HG03439 (cell line): ENCODE results near the gene ITPR1.

Source experiments
- ATAC-seq: cut with Tn5 transposase; IDR thresholded peaks from one replicate; pipeline ENCODE4 v1.9.1; 2021; ENCODE audit warnings: mild to moderate bottlenecking, moderate library complexity; ENCODE audit not compliant: unreplicated experiment

Gene ITPR1

GRCh38 chr3:4633078-4634004 lies 140.2 kb downstream of the ITPR1 start:
- peak; percentile 71 for ATAC-seq

DNA sequence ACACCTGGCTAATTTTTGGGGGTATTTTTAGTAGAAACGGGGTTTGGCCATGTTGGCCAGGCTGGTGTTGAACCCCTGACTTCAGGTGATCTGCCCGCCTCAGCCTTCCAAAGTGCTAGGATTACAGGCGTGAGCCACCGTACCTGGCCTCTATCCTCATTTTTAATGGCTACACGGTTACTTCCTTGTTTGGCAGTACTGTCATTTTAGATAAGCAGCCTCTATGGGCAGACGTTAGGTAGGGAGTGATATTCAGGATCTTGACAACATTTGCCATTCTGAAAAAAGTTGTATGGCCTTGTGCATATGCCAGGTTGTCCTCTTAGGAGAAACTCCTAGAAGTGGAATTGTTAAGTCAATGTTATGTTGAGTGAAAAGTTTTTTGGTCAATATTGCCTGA lies 141.7 kb downstream of the ITPR1 start:
- no peak for ATAC-seq

- ATAC-seq: no peak
Measured at GRCh38 chr3:4637265-4637664, 144.1 kb downstream of the ITPR1 start.

DNA sequence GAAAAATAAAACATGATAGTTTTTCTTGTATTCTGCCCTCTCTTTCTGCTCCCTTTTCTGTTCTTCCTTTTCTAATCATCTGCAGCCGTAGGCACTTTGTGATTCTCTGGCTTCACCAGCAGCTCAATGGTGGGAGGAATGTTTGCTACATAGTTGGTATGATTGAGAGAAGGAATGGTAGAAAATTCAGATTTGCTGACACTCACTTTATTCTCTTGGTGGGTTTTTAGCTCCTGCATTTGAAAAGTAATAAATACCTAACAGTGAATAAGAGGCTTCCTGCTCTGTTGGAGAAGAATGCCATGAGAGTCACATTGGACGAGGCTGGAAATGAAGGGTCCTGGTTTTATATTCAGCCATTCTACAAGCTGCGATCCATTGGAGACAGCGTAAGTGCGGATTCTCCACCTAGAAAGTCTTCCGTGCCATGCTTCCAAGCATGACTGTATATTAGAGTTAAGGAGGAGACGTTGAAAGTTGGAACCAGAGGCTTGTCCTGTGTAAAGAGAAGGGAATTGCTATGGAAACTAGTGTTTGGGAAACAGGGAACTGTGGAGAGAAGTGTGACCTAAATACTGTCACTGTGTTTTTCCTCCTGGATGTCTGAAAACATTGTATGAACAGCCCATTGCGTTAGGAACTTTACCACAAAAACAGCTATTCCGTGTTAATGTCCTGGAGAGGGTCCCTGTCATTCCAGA lies 148.9 kb downstream of the ITPR1 start:
- ATAC-seq: no peak

- no peak for ATAC-seq
Measured at GRCh38 chr3:4642611-4643010, 149.5 kb downstream of the ITPR1 start.

DNA sequence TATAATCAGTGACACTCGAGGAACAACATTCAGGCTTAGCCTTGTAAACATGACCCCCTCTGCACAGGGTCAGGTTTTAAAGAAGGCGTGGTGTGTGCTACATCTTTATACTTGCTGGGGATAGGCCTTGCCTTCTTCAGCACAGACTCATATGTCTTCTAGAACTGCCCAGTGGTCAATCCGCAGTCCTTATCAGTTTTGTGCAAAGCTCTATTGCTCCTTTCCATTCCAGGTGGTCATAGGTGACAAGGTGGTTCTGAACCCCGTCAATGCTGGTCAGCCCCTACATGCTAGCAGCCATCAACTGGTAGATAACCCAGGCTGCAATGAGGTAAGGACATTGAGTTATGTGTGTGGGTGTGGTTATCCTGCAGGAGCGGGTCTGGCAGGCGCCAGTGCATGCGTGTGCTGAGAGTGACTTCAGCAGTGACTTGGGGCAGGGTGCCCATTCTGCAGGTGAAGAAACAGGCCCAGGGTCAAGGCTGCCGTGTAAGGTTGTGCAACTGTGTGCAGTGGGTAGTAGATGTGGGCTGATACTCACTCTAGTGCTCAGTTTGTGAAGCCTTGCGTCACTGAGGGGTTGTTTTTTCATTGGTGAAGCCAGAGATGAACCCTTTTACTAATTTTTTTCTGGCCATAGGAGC lies 150.9 kb downstream of the ITPR1 start:
- no peak for ATAC-seq

GRCh38 chr3:4644951-4645350 lies 151.8 kb downstream of the ITPR1 start:
- no peak for ATAC-seq

GRCh38 chr3:4645468-4645867 lies 152.3 kb downstream of the ITPR1 start:
- ATAC-seq: no peak

GRCh38 chr3:4647411-4647810 lies 154.3 kb downstream of the ITPR1 start:
- no peak for ATAC-seq

DNA sequence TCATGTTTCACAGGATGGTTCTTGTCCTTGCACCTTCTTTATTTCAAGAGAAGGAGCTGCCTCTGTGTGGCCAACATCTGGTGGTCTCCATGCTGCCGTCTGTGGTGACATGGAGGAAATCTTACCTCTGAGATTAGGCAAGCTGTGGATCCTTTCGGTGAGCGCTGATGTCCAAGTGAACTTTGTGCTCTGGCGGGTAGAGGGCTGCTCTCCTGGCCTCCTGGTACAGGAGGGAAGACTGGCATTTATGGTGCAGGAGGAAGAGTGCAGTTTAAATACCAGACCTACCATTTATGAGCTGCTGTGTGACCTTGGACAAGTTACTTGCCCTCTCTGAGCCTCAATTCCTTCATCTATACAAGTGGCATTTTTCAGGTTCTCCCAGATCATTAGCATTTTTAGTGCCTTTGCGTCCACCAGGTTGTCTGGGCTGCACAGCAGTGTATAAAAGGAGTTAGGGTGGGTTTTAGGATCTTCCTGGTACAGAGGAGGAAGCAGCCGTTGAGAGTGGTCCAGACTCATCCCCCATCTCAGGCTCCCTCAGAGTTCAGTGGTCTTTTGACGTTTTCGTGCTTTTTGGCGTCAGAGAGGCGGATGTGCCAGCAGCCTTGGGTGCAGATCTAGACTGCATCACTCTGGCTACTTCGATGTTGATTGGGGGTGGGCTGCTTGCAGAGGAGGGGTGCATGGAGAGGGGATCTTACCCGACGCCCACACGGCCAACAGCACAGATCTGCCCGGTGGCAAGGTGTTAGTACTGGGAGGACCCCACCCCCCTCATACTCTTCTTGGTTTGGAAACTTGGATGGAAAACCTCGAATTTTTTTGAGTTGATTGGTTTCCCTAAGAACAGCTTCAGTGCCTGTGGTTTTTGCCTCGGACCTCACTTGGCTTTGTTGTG lies 162.2 kb downstream of the ITPR1 start:
- ATAC-seq: no peak

- ATAC-seq: no peak
Measured at GRCh38 chr3:4656059-4656458, 162.9 kb downstream of the ITPR1 start.

- no peak for ATAC-seq
Measured at GRCh38 chr3:4656626-4657328, 163.6 kb downstream of the ITPR1 start.

DNA sequence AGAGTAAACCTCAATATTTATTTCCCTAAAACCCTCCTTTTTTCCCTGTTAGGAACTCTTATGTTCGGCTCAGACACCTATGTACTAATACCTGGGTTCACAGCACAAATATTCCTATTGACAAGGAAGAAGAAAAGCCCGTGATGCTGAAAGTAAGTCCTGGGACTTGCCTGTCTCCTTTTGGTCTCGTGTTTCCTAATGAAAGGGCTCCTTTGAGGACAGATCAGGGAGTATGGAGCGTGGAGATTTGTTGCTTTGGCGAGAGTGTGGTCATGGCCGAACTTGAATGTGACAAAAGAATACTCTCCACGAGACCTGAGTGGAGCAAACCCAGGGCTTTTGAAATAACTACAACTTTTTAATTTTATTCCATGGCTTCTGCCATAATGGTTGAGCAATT lies 167.8 kb downstream of the ITPR1 start:
- no peak for ATAC-seq

GRCh38 chr3:4664412-4664811 lies 171.3 kb downstream of the ITPR1 start:
- no peak for ATAC-seq

DNA sequence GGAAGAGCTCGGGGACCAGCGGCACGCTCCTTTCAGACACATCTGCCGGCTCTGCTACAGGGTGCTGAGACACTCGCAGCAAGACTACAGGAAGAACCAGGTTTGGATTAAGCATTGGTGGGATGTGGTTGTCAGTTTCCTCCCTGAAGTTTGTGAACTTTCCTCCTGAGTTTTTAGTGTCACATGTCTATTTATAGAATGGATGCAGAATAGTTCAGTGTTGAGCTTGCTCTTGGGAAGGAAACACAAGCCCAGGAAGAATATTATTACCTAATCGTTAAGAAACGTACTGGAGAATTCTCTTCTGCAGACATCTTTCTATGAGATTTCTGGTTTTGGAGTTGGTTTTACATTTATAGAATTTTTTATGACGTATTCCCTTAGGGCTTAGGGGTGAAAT lies 172.0 kb downstream of the ITPR1 start:
- ATAC-seq: no peak

DNA sequence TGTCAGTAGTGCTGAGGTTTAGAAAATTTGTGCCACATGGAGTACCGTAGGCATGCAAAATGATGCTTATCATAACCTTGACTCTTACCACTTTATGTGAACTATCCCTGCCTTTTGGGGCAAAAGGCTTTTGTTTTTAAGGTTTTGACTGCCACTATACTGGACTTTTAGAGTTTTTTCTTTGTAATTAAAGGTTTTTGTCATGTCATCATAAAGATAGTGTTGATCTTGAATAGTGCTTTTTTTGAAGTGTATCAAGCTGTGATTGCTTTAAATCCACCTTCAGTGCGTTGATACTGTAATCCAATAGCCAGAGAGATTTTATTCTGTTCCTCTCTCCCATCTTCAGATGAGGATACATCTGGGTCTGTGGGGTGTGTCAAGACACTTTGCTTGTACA lies 172.9 kb downstream of the ITPR1 start:
- ATAC-seq: no peak

GRCh38 chr3:4670352-4670751 lies 177.2 kb downstream of the ITPR1 start:
- no peak for ATAC-seq

- no peak for ATAC-seq
Measured at GRCh38 chr3:4672725-4673275, 179.7 kb downstream of the ITPR1 start.

GRCh38 chr3:4674216-4674615 lies 181.1 kb downstream of the ITPR1 start:
- no peak for ATAC-seq

- no peak for ATAC-seq
Measured at GRCh38 chr3:4675704-4676103, 182.6 kb downstream of the ITPR1 start.
